GM12865 (cell line): ENCODE data around the gene TMSB15B.
"Not testable (repeated sequence)": the region's sequence is repeated elsewhere in the genome, so short reads cannot be mapped to it uniquely, and the experiment has no call there.

Experiments
- DNase-seq: peaks from one replicate; pipeline ENCODE4 v3.0.0; 2010; ENCODE audit warnings: low read depth
- H3K4me3 ChIP-seq: 2 replicates; pipeline ENCODE4 v1.5.1; 2011; ENCODE audit warnings: mild to moderate bottlenecking, low read depth, low read length, control low read depth
- TF ChIP-seq, protein P1 (sequence below): IDR thresholded peaks from 2 replicates; pipeline ENCODE4 v1.5.1; 2011; ENCODE audit warnings: low read length, control low read depth, low read depth, inconsistent platforms; ENCODE audit not compliant: insufficient read depth; ENCODE audit errors: missing control alignments

TMSB15B gene

DNA sequence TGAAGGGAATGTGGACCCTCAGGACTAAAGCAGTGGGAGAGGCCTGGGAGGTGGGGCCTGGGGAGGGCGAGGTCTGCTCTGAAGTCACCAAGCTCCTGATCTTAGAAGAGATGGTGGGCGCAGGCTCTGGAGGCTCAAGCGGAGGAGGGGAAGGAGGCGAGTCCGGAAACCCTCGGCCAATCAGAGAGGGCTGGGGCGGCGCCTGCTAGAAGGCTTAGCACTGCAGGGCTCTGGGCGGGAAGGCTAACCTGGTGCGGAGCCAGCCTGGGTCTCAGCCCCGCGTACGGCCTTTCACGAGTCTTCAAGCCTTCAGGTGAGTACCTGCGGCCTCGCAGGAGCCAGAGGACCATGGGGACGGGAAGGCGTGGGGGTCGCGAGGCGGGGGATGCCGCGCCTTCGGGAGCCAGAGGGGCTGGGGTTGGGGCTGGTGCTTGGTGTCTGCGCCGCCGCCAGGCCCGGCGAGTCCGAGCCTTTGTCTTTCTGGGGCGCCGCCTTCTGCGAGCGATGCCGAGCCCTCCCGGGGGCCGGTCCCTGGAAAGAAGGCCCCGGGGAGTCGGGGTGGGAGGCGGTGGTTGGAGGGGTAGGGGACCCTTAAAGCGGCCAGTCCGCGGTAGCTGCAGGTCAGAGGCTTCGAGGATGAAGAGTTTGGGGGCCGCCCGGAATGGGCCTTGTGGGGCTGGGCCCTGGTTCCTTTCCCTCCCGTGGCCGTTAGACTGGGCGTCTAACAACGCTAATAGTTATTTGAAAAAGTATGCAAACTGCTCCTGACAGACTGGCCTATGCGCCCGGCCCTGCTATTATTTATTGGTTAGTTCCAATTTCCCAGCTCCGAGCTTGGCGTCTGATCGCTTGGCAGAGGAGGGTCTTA lies at the start of gene TMSB15B:
Gene TMSB15B (plus strand): TSS at position 217 of the 868 bp plus-strand sequence.
- not testable (repeated sequence) for H3K4me3 ChIP-seq, DNase-seq

GRCh38 chrX:103913356-103914020 lies 48.9 kb upstream of the TMSB15B start:
- TF ChIP-seq, protein P1, sequence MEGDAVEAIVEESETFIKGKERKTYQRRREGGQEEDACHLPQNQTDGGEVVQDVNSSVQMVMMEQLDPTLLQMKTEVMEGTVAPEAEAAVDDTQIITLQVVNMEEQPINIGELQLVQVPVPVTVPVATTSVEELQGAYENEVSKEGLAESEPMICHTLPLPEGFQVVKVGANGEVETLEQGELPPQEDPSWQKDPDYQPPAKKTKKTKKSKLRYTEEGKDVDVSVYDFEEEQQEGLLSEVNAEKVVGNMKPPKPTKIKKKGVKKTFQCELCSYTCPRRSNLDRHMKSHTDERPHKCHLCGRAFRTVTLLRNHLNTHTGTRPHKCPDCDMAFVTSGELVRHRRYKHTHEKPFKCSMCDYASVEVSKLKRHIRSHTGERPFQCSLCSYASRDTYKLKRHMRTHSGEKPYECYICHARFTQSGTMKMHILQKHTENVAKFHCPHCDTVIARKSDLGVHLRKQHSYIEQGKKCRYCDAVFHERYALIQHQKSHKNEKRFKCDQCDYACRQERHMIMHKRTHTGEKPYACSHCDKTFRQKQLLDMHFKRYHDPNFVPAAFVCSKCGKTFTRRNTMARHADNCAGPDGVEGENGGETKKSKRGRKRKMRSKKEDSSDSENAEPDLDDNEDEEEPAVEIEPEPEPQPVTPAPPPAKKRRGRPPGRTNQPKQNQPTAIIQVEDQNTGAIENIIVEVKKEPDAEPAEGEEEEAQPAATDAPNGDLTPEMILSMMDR = no peak
- no peak overlapping the region for H3K4me3 ChIP-seq
- no peak for DNase-seq

- TF ChIP-seq, protein P1 = peak; percentile 58
- H3K4me3 ChIP-seq = peak overlapping the region; percentile 55
- peak; percentile 76 for DNase-seq
Measured at GRCh38 chrX:103918050-103918449, 44.4 kb upstream of the TMSB15B start.

- TF ChIP-seq, protein P1 = no peak
- H3K4me3 ChIP-seq = peak overlapping the region; percentile 55
- DNase-seq = peak; percentile 80
Measured at GRCh38 chrX:103918571-103919269, 43.7 kb upstream of the TMSB15B start.

DNA sequence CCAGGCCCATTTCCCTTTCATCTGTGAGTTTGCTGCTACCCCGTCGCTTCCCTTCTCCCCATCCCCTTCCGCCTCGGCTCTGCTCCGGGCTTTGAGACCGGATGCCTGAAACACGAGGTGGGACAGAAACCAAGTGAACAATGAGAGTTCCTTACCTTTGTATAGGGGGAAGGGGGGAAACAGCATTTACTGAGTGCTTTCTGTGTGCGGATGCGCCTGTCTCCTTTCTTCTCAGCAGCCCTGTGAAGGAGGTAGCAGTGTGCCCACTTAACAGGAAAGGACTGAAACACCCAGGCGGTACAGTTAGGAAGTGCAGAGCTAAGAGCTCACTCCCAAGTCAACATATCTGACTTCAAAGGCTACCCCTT lies 43.2 kb upstream of the TMSB15B start:
- H3K4me3 ChIP-seq = peak overlapping the region; percentile 55
- TF ChIP-seq, protein P1 = peak; percentile 45
- DNase-seq = peak; percentile 64

- DNase-seq = peak; percentile 39
Measured at GRCh38 chrX:103920515-103920914, 41.9 kb upstream of the TMSB15B start.

DNA sequence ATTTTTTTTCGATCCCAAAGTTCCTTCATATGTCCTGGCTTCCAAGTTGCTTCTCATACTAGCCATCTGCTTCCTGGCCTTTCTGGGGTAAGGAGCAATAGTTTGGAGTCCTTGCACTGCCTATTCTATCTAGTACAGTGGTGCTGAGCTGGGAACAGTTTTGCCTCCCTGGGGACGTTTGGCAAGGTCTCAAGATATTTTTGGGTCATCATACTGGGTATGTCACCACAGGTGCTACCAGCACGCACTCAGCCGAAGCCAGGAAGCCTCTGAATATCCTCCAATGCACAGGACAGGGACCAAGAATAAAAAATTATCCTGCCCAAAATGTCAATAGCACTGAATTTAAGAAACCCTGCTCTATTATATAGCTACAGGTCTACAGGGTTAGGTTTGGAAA lies 35.4 kb upstream of the TMSB15B start:
- H3K4me3 ChIP-seq = no peak overlapping the region
- peak; percentile 30 for DNase-seq
- TF ChIP-seq, protein P1 = no peak

More at GRCh38 chrX:103920515-103920914, 41.9 kb upstream of the TMSB15B start:
- peak overlapping the region; percentile 55 for H3K4me3 ChIP-seq
